SK-N-SH (cell line): ENCODE measurements around the gene WIPF2. TPM values are rescaled to one million over a fixed set of nuclear protein-coding genes. Genes with fewer than 3 reads are reported as not detected.
A peak's percentile ranks its signal among the peaks of the same experiment; 100 is the strongest.

Source experiments
- CTCF ChIA-PET: fragments of 300-600, 350-600 bp; formaldehyde crosslinking; extraction: SDS; loops from one replicate; lab custom pipeline; 2021; lab: Yijun Ruan, JAX
- POLR2A ChIA-PET: fragments of 350-600 bp; sonication (Branson Sonifier 250); formaldehyde crosslinking; extraction: SDS; loops from one replicate; lab custom pipeline; 2020; ENCODE audit warnings: antibody characterized with exemption, inconsistent platforms; lab: Yijun Ruan, JAX
- DNase-seq: peaks from one replicate; pipeline ENCODE4 v3.0.0; 2012
- H2AFZ ChIP-seq: fragments of 200-600 bp; sonication (generic); 2 replicates; pipeline ENCODE4 v1.8.1; 2016; ENCODE audit warnings: antibody characterized with exemption, mild to moderate bottlenecking, low read depth
- H3F3A ChIP-seq: fragments of 200-600 bp; sonication (generic); replicated peaks from 2 replicates; pipeline ENCODE3; 2016; ENCODE audit warnings: antibody characterized with exemption, mild to moderate bottlenecking; ENCODE audit not compliant: insufficient read depth
- H3K27ac ChIP-seq, 2 experiments: fragments of 200-500 bp in 1 of 2; fragments of 200-600 bp in 1 of 2; sonication (Bioruptor generic) in 1 of 2; sonication (generic), shearing (Covaris generic) in 1 of 2; 2 replicates each; pipeline versions ENCODE4 v1.5.1 to v1.6.1; 2014 to 2016; ENCODE audit warnings: low read depth in 2 of 2, inconsistent platforms in 1 of 2, low read length in 1 of 2, mild to moderate bottlenecking in 1 of 2, mixed read lengths in 1 of 2
- H3K27me3 ChIP-seq: fragments of 200-600 bp; sonication (generic), shearing (Covaris generic); 2 replicates; pipeline ENCODE4 v1.6.1; 2016; ENCODE audit warnings: mixed run types; ENCODE audit not compliant: insufficient read depth
- H3K36me3 ChIP-seq, 2 experiments: fragments of 200-500 bp in 1 of 2; fragments of 200-600 bp in 1 of 2; sonication (Bioruptor generic) in 1 of 2; sonication (generic) in 1 of 2; replicated peaks in 1 of 2; 2 replicates each; pipeline versions ENCODE3 to v1.5.1; 2014 to 2016; ENCODE audit warnings: low read length in 1 of 2, mild to moderate bottlenecking in 1 of 2; ENCODE audit not compliant: insufficient read depth in 2 of 2, control insufficient read depth in 1 of 2
- H3K4me1 ChIP-seq, 2 experiments: fragments of 200-500 bp in 1 of 2; fragments of 200-600 bp in 1 of 2; sonication (Bioruptor generic) in 1 of 2; sonication (generic), shearing (Covaris generic) in 1 of 2; 2 replicates each; pipeline versions ENCODE4 v1.5.1 to v1.6.1; 2014 to 2016; ENCODE audit warnings: low read depth in 1 of 2, low read length in 1 of 2, mixed run types in 1 of 2; ENCODE audit not compliant: insufficient read depth in 2 of 2, control insufficient read depth in 1 of 2
- H3K4me2 ChIP-seq: fragments of 200-600 bp; sonication (generic), shearing (Covaris generic); 2 replicates; pipeline ENCODE4 v1.6.1; 2017; ENCODE audit warnings: mixed run types
- H3K4me3 ChIP-seq, 2 experiments: fragments of 200-500 bp in 1 of 2; fragments of 200-600 bp in 1 of 2; sonication (Bioruptor generic) in 1 of 2; sonication (generic), shearing (Covaris generic) in 1 of 2; 2 replicates each; pipeline versions ENCODE4 v1.5.1 to v1.8.1; 2014 to 2016; ENCODE audit warnings: low read depth in 2 of 2, inconsistent platforms in 1 of 2, low read length in 1 of 2, mild to moderate bottlenecking in 1 of 2, mixed read lengths in 1 of 2, moderate library complexity in 1 of 2
- H3K79me2 ChIP-seq: fragments of 200-600 bp; sonication (generic); 2 replicates; pipeline ENCODE4 v1.8.1; 2017; ENCODE audit warnings: mild to moderate bottlenecking; ENCODE audit not compliant: insufficient read depth
- H3K9ac ChIP-seq: fragments of 200-600 bp; sonication (generic); 2 replicates; pipeline ENCODE4 v1.6.1; 2017; ENCODE audit warnings: mixed run types
- H3K9me2 ChIP-seq: fragments of 200-600 bp; sonication (generic); 2 replicates; pipeline ENCODE4 v1.6.1; 2017; ENCODE audit warnings: mixed run types
- H3K9me3 ChIP-seq: fragments of 200-600 bp; sonication (generic); 2 replicates; pipeline ENCODE4 v1.6.1; 2017; ENCODE audit warnings: mixed run types, mild to moderate bottlenecking, moderate library complexity
- H4K20me1 ChIP-seq: fragments of 200-600 bp; sonication (generic); 2 replicates; pipeline ENCODE4 v1.6.1; 2017; ENCODE audit warnings: mild to moderate bottlenecking, mixed run types; ENCODE audit not compliant: insufficient read depth
- EP300 ChIP-seq, 2 experiments: IDR thresholded peaks; 2 replicates each; pipeline versions ENCODE4 v1.4.0 to v1.6.1; 2012; ENCODE audit warnings: borderline replicate concordance in 1 of 2, low read depth in 1 of 2, low read length in 1 of 2
- FOXJ3 ChIP-seq: sonication (generic); formaldehyde crosslinking; IDR thresholded peaks from 2 replicates; pipeline ENCODE4 v1.5.1; 2020; ENCODE audit warnings: mild to moderate bottlenecking, missing genetic modification reagents
- FOXM1 ChIP-seq: IDR thresholded peaks from 2 replicates; pipeline ENCODE4 v1.4.0; 2012; ENCODE audit warnings: low read depth, mild to moderate bottlenecking
- GABPA ChIP-seq: IDR thresholded peaks from 2 replicates; pipeline ENCODE4 v1.4.0; 2012; ENCODE audit warnings: low read depth, mild to moderate bottlenecking
- MAX ChIP-seq: IDR thresholded peaks from 2 replicates; pipeline ENCODE4 v1.4.0; 2012; ENCODE audit warnings: low read depth
- NFIC ChIP-seq: IDR thresholded peaks from 2 replicates; pipeline ENCODE4 v1.4.0; 2012; ENCODE audit warnings: borderline replicate concordance
- POLR2AphosphoS5 ChIP-seq: IDR thresholded peaks from 2 replicates; pipeline ENCODE4 v1.6.1; 2012; ENCODE audit warnings: low read depth, low read length
- RCOR1 ChIP-seq: fragments of 150-350 bp; IDR thresholded peaks from 2 replicates; pipeline ENCODE4 v1.6.1; 2017; ENCODE audit warnings: antibody characterized with exemption, low read length
- RFX5 ChIP-seq: IDR thresholded peaks from 2 replicates; pipeline ENCODE4 v1.6.1; 2012; ENCODE audit warnings: mild to moderate bottlenecking, improper control_type of control experiment, low read length
- SIN3A ChIP-seq: IDR thresholded peaks from 2 replicates; pipeline ENCODE4 v1.6.1; 2012; ENCODE audit warnings: low read depth, mild to moderate bottlenecking, low read length, moderate library complexity, borderline replicate concordance
- SMC3 ChIP-seq: IDR thresholded peaks from 2 replicates; pipeline ENCODE4 v1.6.1; 2012; ENCODE audit warnings: low read depth, low read length, improper control_type of control experiment
- TAF1 ChIP-seq: IDR thresholded peaks from 2 replicates; pipeline ENCODE4 v1.6.1; 2012; ENCODE audit warnings: low read depth, mild to moderate bottlenecking, low read length, moderate library complexity, borderline replicate concordance
- TCF12 ChIP-seq: IDR thresholded peaks from 2 replicates; pipeline ENCODE4 v1.4.0; 2012
- TEAD4 ChIP-seq: IDR thresholded peaks from 2 replicates; pipeline ENCODE4 v1.4.0; 2012; ENCODE audit warnings: mild to moderate bottlenecking, borderline replicate concordance; ENCODE audit not compliant: insufficient read depth
- USF1 ChIP-seq: IDR thresholded peaks from 2 replicates; pipeline ENCODE4 v1.4.0; 2012; ENCODE audit warnings: low read depth, borderline replicate concordance
- YY1 ChIP-seq: IDR thresholded peaks from 2 replicates; pipeline ENCODE4 v1.4.0; 2012; ENCODE audit warnings: low read depth, mild to moderate bottlenecking
- ZBTB33 ChIP-seq: IDR thresholded peaks from 2 replicates; pipeline ENCODE4 v1.4.0; 2012; ENCODE audit warnings: low read depth, borderline replicate concordance
- WGBS: methylation state at CpG from one replicate; pipeline ENCODE4 v1.1.6; 2017; ENCODE audit warnings: low lambda C conversion rate; 5-methylcytosine and 5-hydroxymethylcytosine counted together
- polyA plus RNA-seq, 3 experiments: library from polyadenylated mRNA; depleted of rRNA; stranded (reverse); fragments of >200 nt; gene quantifications; 2 replicates each; pipeline ENCODE4 v1.2.3, GENCODE V29; 2012
- TF ChIP-seq, protein P1 (sequence below): fragments of 150-350 bp; IDR thresholded peaks from 2 replicates; pipeline ENCODE4 v1.6.1; 2017; ENCODE audit warnings: antibody characterized with exemption, low read length, low read depth, borderline replicate concordance
- TF ChIP-seq, protein P2 (sequence below): fragments of 150-350 bp; IDR thresholded peaks from 2 replicates; pipeline ENCODE4 v1.6.1; 2016; ENCODE audit warnings: mild to moderate bottlenecking, low read depth, low read length
- TF ChIP-seq, protein P3 (sequence below): IDR thresholded peaks from 2 replicates; pipeline ENCODE4; 2012

WIPF2 gene
- polyA plus RNA-seq, 1 of the 3 experiments (the other 2 are of a cell fraction): 6.8 TPM

- TF ChIP-seq, protein P1, sequence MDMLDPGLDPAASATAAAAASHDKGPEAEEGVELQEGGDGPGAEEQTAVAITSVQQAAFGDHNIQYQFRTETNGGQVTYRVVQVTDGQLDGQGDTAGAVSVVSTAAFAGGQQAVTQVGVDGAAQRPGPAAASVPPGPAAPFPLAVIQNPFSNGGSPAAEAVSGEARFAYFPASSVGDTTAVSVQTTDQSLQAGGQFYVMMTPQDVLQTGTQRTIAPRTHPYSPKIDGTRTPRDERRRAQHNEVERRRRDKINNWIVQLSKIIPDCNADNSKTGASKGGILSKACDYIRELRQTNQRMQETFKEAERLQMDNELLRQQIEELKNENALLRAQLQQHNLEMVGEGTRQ: no peak
- TF ChIP-seq MAX (no peak), POLR2AphosphoS5 (no peak), EP300 (IDR thresholded peaks at IDR 0.05; ENCODE audit: borderline replicate concordance in 1 of 2, low read depth in 1 of 2, low read length in 1 of 2) (no peak), TCF12 (no peak), RFX5 (no peak), USF1 (no peak)
- TF ChIP-seq, protein P2, sequence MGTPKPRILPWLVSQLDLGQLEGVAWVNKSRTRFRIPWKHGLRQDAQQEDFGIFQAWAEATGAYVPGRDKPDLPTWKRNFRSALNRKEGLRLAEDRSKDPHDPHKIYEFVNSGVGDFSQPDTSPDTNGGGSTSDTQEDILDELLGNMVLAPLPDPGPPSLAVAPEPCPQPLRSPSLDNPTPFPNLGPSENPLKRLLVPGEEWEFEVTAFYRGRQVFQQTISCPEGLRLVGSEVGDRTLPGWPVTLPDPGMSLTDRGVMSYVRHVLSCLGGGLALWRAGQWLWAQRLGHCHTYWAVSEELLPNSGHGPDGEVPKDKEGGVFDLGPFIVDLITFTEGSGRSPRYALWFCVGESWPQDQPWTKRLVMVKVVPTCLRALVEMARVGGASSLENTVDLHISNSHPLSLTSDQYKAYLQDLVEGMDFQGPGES: no peak
These were observed 82.2 kb downstream of the WIPF2 start (continued) for GRCh38 chr17:40301315-40301714.

DNA sequence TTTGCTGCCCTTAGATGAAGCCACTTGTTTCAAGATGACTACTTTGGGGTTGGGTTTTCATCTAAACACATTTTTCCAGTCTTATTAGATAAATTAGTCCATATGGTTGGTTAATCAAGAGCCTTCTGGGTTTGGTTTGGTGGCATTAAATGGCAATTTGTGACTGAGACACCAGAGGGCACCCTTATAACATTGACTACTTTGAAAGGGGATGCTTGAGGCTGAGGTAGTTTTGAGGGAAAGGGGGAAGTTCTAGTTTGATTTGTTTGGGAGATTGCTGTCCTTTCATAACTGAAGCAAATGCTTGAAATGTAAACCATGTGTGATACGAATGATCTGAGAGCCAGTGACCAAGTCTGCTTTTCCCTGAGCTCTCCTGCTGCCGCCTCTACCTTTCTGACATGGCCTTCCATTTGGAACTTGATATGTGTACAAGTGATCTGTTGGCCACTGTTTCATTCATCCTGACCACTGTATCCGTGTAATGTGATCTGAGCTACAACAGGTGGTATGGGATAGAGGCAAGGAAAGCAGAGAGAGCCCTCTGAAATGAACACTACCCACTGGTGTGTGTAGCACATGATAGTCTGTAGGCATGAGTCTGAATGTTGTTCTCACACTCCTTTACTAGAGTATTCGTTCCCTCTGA, 84.0 kb downstream of the WIPF2 start:
- peaks cover 4 to 12% of the 10 kb centered on the region in 2 experiments for H3K36me3 ChIP-seq
- peak overlapping the region; percentile 65 for H3K4me2 ChIP-seq
- WGBS: 7% methylated on average over 3 of the region's 4 CpGs
- no peak overlapping the region; the same call in 1 of the 2 replicates for H3K9ac ChIP-seq
- peaks cover 48% of the 10 kb centered on the region for H3F3A ChIP-seq
- H4K20me1 ChIP-seq: no peaks in the 10 kb centered on the region
- ChIA-PET CTCF (interaction anchor here (0.7 to 36.0 kb wide), 33 partner anchors 10 to 288 kb away, joined by 3 to 1706 read pairs (median 5); partner anchors contain the start of genes CSF3, GJD3 and TOP2A), POLR2A (interaction anchor here (0.5 to 2.5 kb wide), 8 partner anchors 14 to 284 kb away, joined by 3 to 12 read pairs (median 4); no protein-coding TSS in a partner anchor)
- peaks cover 48 to 53% of the 10 kb centered on the region in 2 experiments for H3K4me1 ChIP-seq
- no peak overlapping the region for H2AFZ ChIP-seq
- H3K27ac ChIP-seq: peak overlapping the region; percentile 82 to 99
- H3K9me3 ChIP-seq: no peaks in the 10 kb centered on the region
- no peaks in the 10 kb centered on the region for H3K27me3 ChIP-seq
- peak; percentile 63 for DNase-seq
- no peaks in the 10 kb centered on the region for H3K9me2 ChIP-seq
- peaks cover 3% of the 10 kb centered on the region; the same call in 1 of the 2 replicates for H3K79me2 ChIP-seq
- H3K4me3 ChIP-seq: no peak overlapping the region; a peak in 1 of 4 replicates
- TF ChIP-seq ZBTB33 (no peak), MAX (no peak), RFX5 (no peak), SIN3A (0 out of 2 replicates have a peak, but pooled peaks have one; percentile 17), POLR2AphosphoS5 (no peak), GABPA (no peak; the same call in 1 of the 2 replicates), TEAD4 (no peak), YY1 (no peak), FOXM1 (no peak; the same call in 1 of the 2 replicates), TAF1 (no peak), USF1 (no peak), RCOR1 (peak; percentile 24), SMC3 (peak; percentile 93), NFIC (no peak), FOXJ3 (no peak)
- TF ChIP-seq, protein P1: no peak
- TF ChIP-seq, protein P3, sequence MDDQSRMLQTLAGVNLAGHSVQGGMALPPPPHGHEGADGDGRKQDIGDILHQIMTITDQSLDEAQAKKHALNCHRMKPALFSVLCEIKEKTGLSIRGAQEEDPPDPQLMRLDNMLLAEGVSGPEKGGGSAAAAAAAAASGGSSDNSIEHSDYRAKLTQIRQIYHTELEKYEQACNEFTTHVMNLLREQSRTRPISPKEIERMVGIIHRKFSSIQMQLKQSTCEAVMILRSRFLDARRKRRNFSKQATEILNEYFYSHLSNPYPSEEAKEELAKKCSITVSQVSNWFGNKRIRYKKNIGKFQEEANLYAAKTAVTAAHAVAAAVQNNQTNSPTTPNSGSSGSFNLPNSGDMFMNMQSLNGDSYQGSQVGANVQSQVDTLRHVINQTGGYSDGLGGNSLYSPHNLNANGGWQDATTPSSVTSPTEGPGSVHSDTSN: no peak
